NT2/D1 (cell line): ENCODE results near the gene VAV3.

Source experiments
- SUZ12 ChIP-seq: IDR thresholded peaks from 2 replicates; pipeline ENCODE4 v1.6.1; 2011; ENCODE audit not compliant: insufficient read length, insufficient read depth; ENCODE audit errors: extremely low read depth
- YY1 ChIP-seq: IDR thresholded peaks from 2 replicates; pipeline ENCODE4 v1.6.1; 2011; ENCODE audit not compliant: insufficient read length, insufficient read depth
- ZNF274 ChIP-seq: IDR thresholded peaks from 2 replicates; pipeline ENCODE4 v1.6.1; 2011; ENCODE audit warnings: mild to moderate bottlenecking, low read depth, low read length

DNA sequence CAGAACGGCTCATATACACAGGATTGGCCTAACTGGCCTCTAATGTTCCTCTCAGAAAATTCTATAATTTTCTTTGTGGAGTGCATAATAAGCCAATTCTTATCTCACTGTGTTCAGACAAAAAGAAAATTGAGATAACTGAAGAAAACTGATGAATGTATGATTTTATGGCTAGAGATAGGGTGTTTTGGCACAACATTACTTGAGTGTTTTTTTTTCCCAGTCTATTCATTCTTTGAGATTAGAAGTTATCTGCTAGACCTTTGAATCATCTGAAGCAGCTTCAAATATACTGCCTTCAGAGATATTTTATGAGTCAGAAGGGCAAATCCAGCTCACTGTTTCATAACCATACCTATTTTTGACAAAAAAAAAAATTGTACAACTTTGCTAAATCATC lies 85.6 kb downstream of the VAV3 start:
- TF ChIP-seq YY1 (no peak), SUZ12 (no peak), ZNF274 (no peak)
